Adrenal gland (tissue), 12 donors: ENCODE data around the gene SMARCC2. TPM values are rescaled to one million over a fixed set of nuclear protein-coding genes. Genes with fewer than 3 reads are reported as not detected.

Experiments
- DNase-seq, 7 donors: peaks; one replicate each; pipeline ENCODE4 v3.0.0-alpha.2; 2019 to 2020
- H3K27ac ChIP-seq, 5 donors: fragments of 200-600 bp; sonication (generic) in 4 of 5; 1 replicate in 3 of 5; 2 replicates in 2 of 5; pipeline versions ENCODE4 v1.5.1 to v1.8.0; 2016 to 2020; ENCODE audit warnings: mild to moderate bottlenecking in 1 of 5
- H3K27me3 ChIP-seq: fragments of 200-600 bp; 2 replicates; pipeline ENCODE4 v1.8.0; 2021
- H3K36me3 ChIP-seq, 2 donors: fragments of 200-600 bp; replicated peaks in 1 of 2; 1 replicate in 1 of 2; 2 replicates in 1 of 2; pipeline versions ENCODE4 v1.5.1 to v1.8.0; 2018 to 2022
- H3K4me1 ChIP-seq, 2 donors: fragments of 200-600 bp; replicated peaks in 1 of 2; 1 replicate in 1 of 2; 2 replicates in 1 of 2; pipeline versions ENCODE4 v1.5.1 to v1.8.0; 2018 to 2021
- H3K4me3 ChIP-seq, 4 donors: fragments of 200-600 bp; sonication (generic) in 3 of 4; one replicate each; pipeline ENCODE4 v1.5.1; 2016 to 2018
- H3K9me3 ChIP-seq, 3 donors: fragments of 200-600 bp; sonication (generic) in 1 of 3; replicated peaks in 1 of 3; 1 replicate in 2 of 3; 2 replicates in 1 of 3; pipeline versions ENCODE4 v1.5.1 to v1.8.0; 2016 to 2021
- CTCF ChIP-seq, 6 experiments: fragments of 450-650 bp in 4 of 6; fragments of 200-600 bp in 2 of 6; sonication (generic) in 1 of 6; IDR thresholded peaks; 1 replicate in 5 of 6; 2 replicates in 1 of 6; pipeline versions ENCODE4 v1.5.1 to v1.8.0; 2016 to 2021; ENCODE audit warnings: antibody characterized with exemption in 6 of 6, mild to moderate bottlenecking in 2 of 6, moderate library complexity in 1 of 6
- POLR2A ChIP-seq, 2 donors: fragments of 450-650 bp; IDR thresholded peaks; one replicate each; pipeline ENCODE4 v1.6.1; 2017; ENCODE audit warnings: antibody characterized with exemption in 2 of 2, mild to moderate bottlenecking in 2 of 2, moderate library complexity in 1 of 2
- WGBS, 4 donors: extraction: QIAGEN DNeasy Blood & Tissue Kit in 2 of 4; methylation state at CpG; one replicate each; pipeline versions ENCODE4 v1.1.5 to v1.1.7; 2013 to 2017; 5-methylcytosine and 5-hydroxymethylcytosine counted together
- intact Hi-C, 2 donors: fragments of 100-400 bp; cut with DNase I; formaldehyde crosslinking; loops; one replicate each; pipeline versions ENCODE4 v1.14.1 to v1.15.0; 2022 to 2023
- polyA plus RNA-seq, 3 donors: library from polyadenylated mRNA; stranded (reverse); fragments of 200-250 nt in 2 of 3; fragments of 350-450 nt in 1 of 3; fragmentation: Illumina TruSeq in 1 of 3; extraction: RNeasy Lipid Tissue Mini Kit (QIAGEN cat#74804) in 1 of 3; gene quantifications; one replicate each; pipeline ENCODE4 v1.2.3, GENCODE V29; 2013 to 2014
- total RNA-seq, 9 donors: library from RNA; depleted of rRNA in 4 of 9; stranded (reverse); fragments of >200 nt in 4 of 9; fragments of 120-200 nt in 1 of 9; fragmentation: NEBNext Ultra II Directional in 1 of 9; extraction: Animal tissue kit (Norgen Biotek cat#: 25700) in 1 of 9; gene quantifications; one replicate each; pipeline versions ENCODE4 v1.1.0 to v1.2.4, GENCODE V29; 2013 to 2023
- donor health status: healthy with polysubstance abuse.
- donor health status: Bipolar disorder and iron deficiency.
- donor health status: DM: yes; HTN: yes; CAD: no.
- donor health status: DM: no; HTN: no; CAD: no.
- donor health status: DM: no; HTN: no; CAD: no.
- donor health status: DM: yes; HTN: yes; CAD: no.

SMARCC2 gene
- total and polyA plus RNA-seq, 12 donors, result 22.8 to 102 (median 59.1) TPM

GRCh38 chr12:56162468-56163290 is 26.6 kb downstream of the SMARCC2 start:
- peaks cover 0 to 83% of the 10 kb centered on the region in 2 donors for H3K36me3 ChIP-seq
- H3K4me3 ChIP-seq, result no peak overlapping the region
- intact Hi-C loops, result loop anchor here in 1 of 2 donors (5.0 kb wide), 1 partner anchor 35 kb away; the partner anchor contains the start of gene ESYT1
- H3K4me1 ChIP-seq, result peaks cover 22 to 25% of the 10 kb centered on the region in 2 donors
- H3K9me3 ChIP-seq, result no peaks in the 10 kb centered on the region
- 66 to 73% (median 70%) methylated on average over 11 of the region's 11 CpGs for WGBS, 4 donors
- H3K27me3 ChIP-seq, result no peaks in the 10 kb centered on the region
- H3K27ac ChIP-seq, result peak overlapping the region in 1 of 5 donors; percentile 14
- TF ChIP-seq CTCF (IDR thresholded peaks at IDR 0.05) (no peak), POLR2A (IDR thresholded peaks at IDR 0.05) (no peak)
- DNase-seq, result no peak

DNA sequence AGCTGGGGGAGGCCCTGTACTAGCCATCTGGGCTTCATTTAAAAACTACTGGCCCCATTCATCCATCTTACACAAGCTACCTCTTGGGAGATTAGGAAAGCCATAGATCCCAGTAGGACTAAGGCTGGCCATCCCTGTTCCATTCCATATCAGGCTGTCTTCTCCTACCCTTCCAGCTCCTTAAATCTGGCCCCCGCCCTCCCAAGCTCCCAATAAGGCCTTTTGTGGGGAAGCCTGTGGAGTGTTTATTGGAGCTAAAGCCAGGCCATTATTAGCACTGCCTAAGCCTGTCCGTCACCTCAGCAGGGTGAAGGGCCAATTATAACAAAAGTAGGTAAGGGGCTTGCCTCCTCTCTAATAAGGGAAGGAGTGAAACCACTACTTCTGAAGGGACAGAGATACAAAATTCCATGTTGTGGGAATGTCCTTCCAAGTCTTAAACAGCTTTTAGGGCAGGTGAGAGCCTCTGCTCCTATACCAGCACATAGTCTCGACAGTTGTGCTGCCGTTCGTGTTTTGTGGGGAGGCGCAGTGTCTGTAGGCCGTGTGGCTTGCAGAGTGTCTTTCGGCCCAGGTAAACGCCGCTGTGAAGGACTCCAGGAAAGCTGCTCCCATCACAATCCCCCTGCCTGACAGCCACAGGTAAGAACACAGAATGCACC is 27.5 kb downstream of the SMARCC2 start:
- H3K9me3 ChIP-seq, result no peaks in the 10 kb centered on the region
- 77 to 82% (median 79%) methylated on average over 10 of the region's 10 CpGs for WGBS, 4 donors
- intact Hi-C loops, result loop anchor here in 1 of 2 donors (5.0 kb wide), 1 partner anchor 35 kb away; the partner anchor contains the start of gene ESYT1
- peaks cover 22 to 30% of the 10 kb centered on the region in 2 donors for H3K4me1 ChIP-seq
- TF ChIP-seq CTCF (IDR thresholded peaks at IDR 0.05), result no peak
- TF ChIP-seq POLR2A (IDR thresholded peaks at IDR 0.05), result no peak
- peak overlapping the region in 1 of 4 donors; percentile 71 for H3K4me3 ChIP-seq
- DNase-seq, result no peak
- peaks cover 0 to 75% of the 10 kb centered on the region in 2 donors for H3K36me3 ChIP-seq
- H3K27me3 ChIP-seq, result no peaks in the 10 kb centered on the region
- H3K27ac ChIP-seq, result peak overlapping the region in 2 of 5 donors; percentile 96 to 98

DNA sequence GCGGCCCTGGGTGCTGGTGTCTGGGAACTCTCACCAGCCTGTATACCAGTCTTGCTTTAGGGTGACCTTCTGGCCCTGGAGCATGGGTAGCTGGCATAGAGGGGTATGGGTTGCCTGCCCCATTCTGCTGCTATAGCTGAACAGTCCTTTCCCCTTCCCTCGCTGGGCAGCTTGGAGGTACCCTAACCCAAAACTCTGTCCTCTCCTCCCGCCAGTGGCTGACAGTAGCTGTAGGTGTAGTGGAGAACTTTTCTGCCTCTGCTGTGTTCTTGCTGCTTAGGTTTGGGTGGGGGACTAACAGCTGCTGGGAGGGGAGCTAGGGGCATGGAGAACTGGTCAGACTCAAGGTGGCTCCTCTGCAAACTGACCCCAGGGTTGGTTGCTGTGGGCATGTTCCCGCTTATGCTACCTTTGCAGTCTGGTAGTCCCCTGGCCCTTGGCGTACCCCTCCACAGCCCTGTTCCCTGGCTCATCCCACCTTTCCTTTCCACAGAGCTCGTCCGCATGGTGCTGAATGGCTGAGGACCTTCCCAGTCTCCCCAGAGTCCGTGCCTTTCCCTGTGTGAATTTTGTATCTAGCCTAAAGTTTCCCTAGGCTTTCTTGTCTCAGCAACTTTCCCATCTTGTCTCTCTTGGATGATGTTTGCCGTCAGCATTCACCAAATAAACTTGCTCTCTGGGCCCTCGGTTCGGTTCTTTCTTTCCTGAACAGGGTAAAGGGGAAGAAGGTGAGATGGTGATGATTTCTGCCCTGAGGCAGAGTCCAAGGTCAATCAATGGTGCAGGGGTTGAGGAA is 28.2 kb downstream of the SMARCC2 start:
- DNase-seq, result no peak
- Histone ChIP-seq H3K27ac (peak overlapping the region in 3 of 5 donors; percentile 94 to 98 (median 96)), H3K9me3 (no peaks in the 10 kb centered on the region), H3K27me3 (no peaks in the 10 kb centered on the region), H3K4me1 (peaks cover 22 to 31% of the 10 kb centered on the region in 2 donors), H3K4me3 (peak overlapping the region in 1 of 4 donors; percentile 71), H3K36me3 (peaks cover 0 to 67% of the 10 kb centered on the region in 2 donors)
- TF ChIP-seq POLR2A (IDR thresholded peaks at IDR 0.05) (no peak), CTCF (IDR thresholded peaks at IDR 0.05) (no peak)
- intact Hi-C loops, result loop anchor here in 1 of 2 donors (5.0 kb wide), 1 partner anchor 34 kb away; the partner anchor contains the start of gene ESYT1
- WGBS, 4 donors, result 66 to 74% (median 68%) methylated on average over 10 to 11 of the region's 11 CpGs
